Endodermal cell (in vitro differentiated cells): Measurements from ENCODE around the gene BRD2. TPM values are rescaled to one million over a fixed set of nuclear protein-coding genes. Genes with fewer than 3 reads are reported as not detected.

Experiments
- DNase-seq: peaks from one replicate; pipeline ENCODE4 v3.0.0-alpha.2; 2017
- H3K27ac ChIP-seq: 2 replicates; pipeline ENCODE4 v1.5.1; 2013; ENCODE audit warnings: mild to moderate bottlenecking, low read depth, low read length, moderate library complexity
- H3K27me3 ChIP-seq: 2 replicates; pipeline ENCODE4 v1.6.1; 2013; ENCODE audit warnings: mild to moderate bottlenecking, low read length, moderate library complexity; ENCODE audit not compliant: insufficient read depth, control insufficient read depth, poor library complexity, severe bottlenecking
- H3K36me3 ChIP-seq: 2 replicates; pipeline ENCODE4 v1.7.0; 2013; ENCODE audit warnings: mild to moderate bottlenecking, low read length, moderate library complexity; ENCODE audit not compliant: control insufficient read depth, insufficient read depth
- H3K4me1 ChIP-seq: one replicate; pipeline ENCODE4 v1.7.0; 2013; ENCODE audit warnings: low read length; ENCODE audit not compliant: control insufficient read depth, insufficient read depth
- H3K4me3 ChIP-seq: 2 replicates; pipeline ENCODE4 v1.5.1; 2013; ENCODE audit warnings: mild to moderate bottlenecking, low read length, moderate library complexity
- H3K9ac ChIP-seq: 2 replicates; pipeline ENCODE4 v1.6.1; 2013; ENCODE audit warnings: mild to moderate bottlenecking, low read length, moderate library complexity; ENCODE audit not compliant: poor library complexity, severe bottlenecking; ENCODE audit errors: extremely low read depth
- H3K9me3 ChIP-seq: 2 replicates; pipeline ENCODE4 v1.6.1; 2013; ENCODE audit warnings: mild to moderate bottlenecking, low read length, moderate library complexity; ENCODE audit not compliant: control insufficient read depth
- H3K27ac Mint-ChIP-seq: 2 replicates; pipeline ENCODE4 v1.8.0; 2020; ENCODE audit warnings: mixed read lengths
- H3K27me3 Mint-ChIP-seq: 2 replicates; pipeline ENCODE4 v1.8.0; 2021; ENCODE audit warnings: mild to moderate bottlenecking, mixed read lengths; ENCODE audit not compliant: insufficient read depth
- H3K36me3 Mint-ChIP-seq: 2 replicates; pipeline ENCODE4 v1.8.0; 2020; ENCODE audit warnings: low read depth, mixed read lengths
- H3K4me1 Mint-ChIP-seq: 2 replicates; pipeline ENCODE4 v1.8.0; 2020; ENCODE audit warnings: mixed read lengths
- H3K4me3 Mint-ChIP-seq: 2 replicates; pipeline ENCODE4 v1.8.0; 2020; ENCODE audit warnings: mild to moderate bottlenecking, moderate library complexity, mixed read lengths
- H3K9me3 Mint-ChIP-seq: 2 replicates; pipeline ENCODE4 v1.8.0; 2020; ENCODE audit warnings: mild to moderate bottlenecking, mixed read lengths
- CTCF ChIP-seq: fragments of 200-600 bp; sonication (generic); conservative IDR thresholded peaks from 2 replicates; pipeline ENCODE4 v1.5.0; 2021; ENCODE audit warnings: antibody characterized with exemption, mild to moderate bottlenecking
- whole genome bisulfite sequencing, 2 experiments: methylation state at CpG; one replicate each; pipeline versions ENCODE4 v1.1.5 to v1.1.7; 2013; ENCODE audit warnings: missing lambda C conversion rate in 2 of 2, mixed read lengths in 1 of 2; ENCODE audit not compliant: insufficient coverage in 1 of 2, insufficient read length in 1 of 2; 5-methylcytosine and 5-hydroxymethylcytosine counted together
- total RNA-seq, 2 donors: library from RNA; stranded (reverse); fragmentation: NEBNext Ultra II Directional in 1 of 2; extraction: Animal tissue kit (Norgen Biotek cat#: 25700) in 1 of 2; gene quantifications; 2 replicates in 1 of 2; 3 replicates in 1 of 2; pipeline ENCODE4 v1.2.1, GENCODE V29; 2021

Gene BRD2
- total RNA-seq, 2 donors from 2014 or later = 209 to 233 TPM

GRCh38 chr6:32931211-32931610, 37.2 kb upstream of the BRD2 start:
- Mint-ChIP-seq H3K27me3 (peaks cover 33% of the 10 kb centered on the region), H3K36me3 (no peaks in the 10 kb centered on the region), H3K4me1 (no peaks in the 10 kb centered on the region), H3K27ac (no peak overlapping the region), H3K9me3 (no peaks in the 10 kb centered on the region), H3K4me3 (no peak overlapping the region)
- TF ChIP-seq CTCF = no peak
- no peaks in the 10 kb centered on the region for H3K9me3 ChIP-seq
- no peaks in the 10 kb centered on the region for H3K4me1 ChIP-seq
- no peak overlapping the region for H3K4me3 ChIP-seq
- H3K27me3 ChIP-seq = peaks cover 36% of the 10 kb centered on the region
- no peak overlapping the region for H3K27ac ChIP-seq
- DNase-seq = no peak
- H3K9ac ChIP-seq = no peak overlapping the region
- no peaks in the 10 kb centered on the region for H3K36me3 ChIP-seq
- 92 to 100% methylated on average over 1 of the region's 1 CpG for WGBS, 2 experiments

- Histone ChIP-seq H3K27me3 (peaks cover 43% of the 10 kb centered on the region), H3K4me1 (no peaks in the 10 kb centered on the region), H3K27ac (no peak overlapping the region), H3K4me3 (no peak overlapping the region), H3K36me3 (no peaks in the 10 kb centered on the region), H3K9ac (no peak overlapping the region), H3K9me3 (no peaks in the 10 kb centered on the region)
- no peak for DNase-seq
- 84% methylated on average over 6 to 7 of the region's 7 CpGs for WGBS, 2 experiments
- no peak overlapping the region for H3K4me3 Mint-ChIP-seq
- TF ChIP-seq CTCF = no peak
- H3K27ac Mint-ChIP-seq = no peak overlapping the region
- peaks cover 36% of the 10 kb centered on the region for H3K27me3 Mint-ChIP-seq
- no peaks in the 10 kb centered on the region for H3K9me3 Mint-ChIP-seq
- H3K4me1 Mint-ChIP-seq = no peaks in the 10 kb centered on the region
- H3K36me3 Mint-ChIP-seq = no peaks in the 10 kb centered on the region
These were observed 36.1 kb upstream of the BRD2 start for GRCh38 chr6:32932132-32932868.

- WGBS, 2 experiments = 5% methylated on average over 3 of the region's 3 CpGs; no CpG with 5 or more reads in 1 of the 2 experiments
- Histone ChIP-seq H3K9ac (no peak overlapping the region), H3K27ac (no peak overlapping the region), H3K9me3 (no peaks in the 10 kb centered on the region), H3K4me3 (no peak overlapping the region), H3K4me1 (no peaks in the 10 kb centered on the region), H3K27me3 (peaks cover 57% of the 10 kb centered on the region), H3K36me3 (no peaks in the 10 kb centered on the region)
- Mint-ChIP-seq H3K4me3 (no peak overlapping the region), H3K36me3 (no peaks in the 10 kb centered on the region), H3K27ac (no peak overlapping the region), H3K4me1 (no peaks in the 10 kb centered on the region), H3K27me3 (peaks cover 44% of the 10 kb centered on the region), H3K9me3 (no peaks in the 10 kb centered on the region)
- DNase-seq = peak; percentile 91
- TF ChIP-seq CTCF = peak; percentile 89
These were observed 34.7 kb upstream of the BRD2 start for GRCh38 chr6:32933661-32934085.
